HS-5 (cell line): ENCODE measurements around the gene GP1BA.

Experiments used
- DNase-seq: peaks from one replicate; pipeline ENCODE4 v3.0.0-alpha.2; 2012; ENCODE audit warnings: low read depth

GP1BA gene

GRCh38 chr17:4931963-4932362 lies at the start of gene GP1BA:
TSS of gene GP1BA (plus strand) at chr17:4932277. CDS start at chr17:4932605, 328 bp downstream.
- no peak for DNase-seq

- DNase-seq, result no peak
Observed at GRCh38 chr17:4884489-4884888, 47.6 kb upstream of the GP1BA start.

GRCh38 chr17:4886830-4887229 lies 45.2 kb upstream of the GP1BA start:
- no peak for DNase-seq

DNA sequence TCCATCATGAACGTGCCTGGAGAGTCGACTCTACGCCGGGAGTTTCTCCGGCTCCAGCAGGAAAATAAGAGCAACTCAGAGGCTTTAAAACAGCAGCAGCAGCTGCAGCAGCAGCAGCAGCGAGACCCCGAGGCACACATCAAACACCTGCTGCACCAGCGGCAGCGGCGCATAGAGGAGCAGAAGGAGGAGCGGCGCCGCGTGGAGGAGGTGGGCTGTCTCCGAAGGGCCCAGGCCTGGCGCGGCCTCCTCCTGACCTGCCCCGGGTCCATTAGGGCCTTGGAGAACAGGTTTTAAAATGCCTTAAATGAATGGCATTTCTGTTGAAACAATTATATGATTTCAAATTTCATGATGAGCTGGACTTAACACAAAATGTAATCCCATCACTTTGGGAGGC lies 44.5 kb upstream of the GP1BA start:
- DNase-seq, result no peak

GRCh38 chr17:4891411-4892410 lies 40.4 kb upstream of the GP1BA start:
- DNase-seq, result no peak

DNA sequence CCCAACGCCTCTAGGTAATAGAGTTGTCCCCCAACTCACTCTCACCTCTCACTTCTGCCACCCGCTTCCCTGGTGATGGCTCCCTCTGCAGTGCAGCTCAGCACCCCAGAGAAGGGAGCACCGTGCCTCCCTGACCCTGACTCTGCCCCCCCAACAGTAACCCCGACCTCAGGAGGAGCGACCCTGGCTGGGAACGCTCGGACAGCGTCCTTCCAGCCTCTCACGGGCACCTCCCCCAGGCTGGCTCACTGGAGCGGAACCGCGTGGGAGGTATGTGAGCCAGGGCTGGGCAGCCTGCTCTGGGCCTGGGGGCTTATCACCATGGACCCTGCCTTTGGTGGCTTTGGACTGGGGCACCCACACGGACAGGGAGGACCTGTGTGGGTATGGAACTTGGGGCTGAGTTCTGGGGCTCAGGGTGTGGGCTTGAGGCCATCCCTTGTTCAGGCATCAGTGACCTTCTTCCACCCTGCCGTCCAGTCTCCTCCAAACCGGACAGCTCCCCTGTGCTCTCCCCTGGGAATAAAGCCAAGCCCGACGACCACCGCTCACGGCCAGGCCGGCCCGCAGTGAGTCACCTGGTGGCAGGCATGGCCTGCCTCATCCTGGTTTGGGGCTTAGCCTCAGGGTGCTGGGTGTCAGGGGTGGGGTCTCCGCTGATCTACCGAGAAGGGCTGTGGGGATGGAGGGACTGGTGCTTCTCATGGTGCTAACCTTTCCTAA lies 39.4 kb upstream of the GP1BA start:
- DNase-seq, result no peak

DNA sequence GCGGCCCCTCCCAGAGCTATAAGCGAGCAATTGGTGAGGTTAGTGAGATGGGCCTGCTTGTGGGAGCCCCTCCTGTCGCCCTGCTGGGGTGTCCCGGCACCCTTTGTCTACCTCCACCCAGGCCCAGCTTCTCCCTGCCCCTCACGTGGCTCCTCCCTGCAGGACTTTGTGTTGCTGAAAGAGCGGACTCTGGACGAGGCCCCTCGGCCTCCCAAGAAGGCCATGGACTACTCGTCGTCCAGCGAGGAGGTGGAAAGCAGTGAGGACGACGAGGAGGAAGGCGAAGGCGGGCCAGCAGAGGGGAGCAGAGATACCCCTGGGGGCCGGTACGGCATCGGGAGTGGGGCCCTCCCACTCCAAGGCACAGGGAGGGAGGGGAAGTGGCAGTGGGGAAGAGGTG lies 38.8 kb upstream of the GP1BA start:
- DNase-seq, result no peak

- no peak for DNase-seq
Observed at GRCh38 chr17:4893721-4894560, 38.1 kb upstream of the GP1BA start.

- DNase-seq, result no peak
Observed at GRCh38 chr17:4895121-4895520, 37.0 kb upstream of the GP1BA start.

DNA sequence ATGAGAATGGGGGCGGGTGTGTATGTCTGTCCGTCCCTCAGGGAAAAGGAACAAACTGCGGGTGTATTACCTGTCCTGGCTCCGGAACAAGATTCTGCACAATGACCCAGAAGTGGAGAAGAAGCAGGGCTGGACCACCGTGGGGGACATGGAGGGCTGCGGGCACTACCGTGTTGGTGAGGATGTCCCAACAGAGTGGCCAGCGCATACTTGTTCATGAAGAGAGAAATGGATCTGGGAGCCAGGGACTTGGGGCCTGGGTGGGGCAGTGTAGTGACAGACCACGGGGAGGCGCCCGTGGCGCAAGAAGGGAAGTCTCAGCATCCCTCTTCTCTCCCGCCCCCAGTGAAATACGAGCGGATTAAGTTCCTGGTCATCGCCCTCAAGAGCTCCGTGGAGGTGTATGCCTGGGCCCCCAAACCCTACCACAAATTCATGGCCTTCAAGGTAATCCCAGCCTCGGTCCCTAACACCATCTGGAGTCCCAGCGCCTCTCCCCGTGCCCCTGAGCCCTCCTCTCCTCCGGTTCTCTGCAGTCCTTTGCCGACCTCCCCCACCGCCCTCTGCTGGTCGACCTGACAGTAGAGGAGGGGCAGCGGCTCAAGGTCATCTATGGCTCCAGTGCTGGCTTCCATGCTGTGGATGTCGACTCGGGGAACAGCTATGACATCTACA lies 36.3 kb upstream of the GP1BA start:
- no peak for DNase-seq

DNA sequence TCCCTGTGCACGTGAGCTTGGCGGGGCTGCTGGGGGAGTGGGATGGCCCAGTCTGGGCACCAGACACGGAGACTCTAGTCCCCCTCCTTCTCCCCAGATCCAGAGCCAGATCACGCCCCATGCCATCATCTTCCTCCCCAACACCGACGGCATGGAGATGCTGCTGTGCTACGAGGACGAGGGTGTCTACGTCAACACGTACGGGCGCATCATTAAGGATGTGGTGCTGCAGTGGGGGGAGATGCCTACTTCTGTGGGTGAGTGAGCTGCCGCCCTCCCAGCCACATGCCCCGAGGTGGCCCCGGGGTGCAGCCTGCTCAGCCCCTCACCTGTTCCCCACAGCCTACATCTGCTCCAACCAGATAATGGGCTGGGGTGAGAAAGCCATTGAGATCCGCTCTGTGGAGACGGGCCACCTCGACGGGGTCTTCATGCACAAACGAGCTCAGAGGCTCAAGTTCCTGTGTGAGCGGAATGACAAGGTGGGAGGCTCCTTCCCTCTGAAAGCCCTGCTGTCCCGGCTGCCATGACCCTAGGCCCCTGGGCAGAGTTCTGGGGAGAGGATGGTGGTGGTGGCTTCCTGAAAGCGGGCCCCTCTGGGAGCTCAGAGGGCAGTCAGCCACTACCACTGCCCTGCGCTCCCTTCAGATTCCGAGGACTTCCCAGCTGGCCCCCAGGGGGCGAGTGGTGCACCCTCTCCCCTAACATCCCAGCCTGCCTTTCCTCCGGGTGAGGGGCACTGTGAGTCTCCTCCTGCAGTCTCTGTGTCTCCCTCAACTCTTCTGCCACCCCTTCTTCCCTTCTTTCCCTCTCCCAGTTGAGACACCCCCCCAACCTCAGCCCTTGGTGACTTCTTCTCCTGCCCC lies 35.5 kb upstream of the GP1BA start:
- no peak for DNase-seq

DNA sequence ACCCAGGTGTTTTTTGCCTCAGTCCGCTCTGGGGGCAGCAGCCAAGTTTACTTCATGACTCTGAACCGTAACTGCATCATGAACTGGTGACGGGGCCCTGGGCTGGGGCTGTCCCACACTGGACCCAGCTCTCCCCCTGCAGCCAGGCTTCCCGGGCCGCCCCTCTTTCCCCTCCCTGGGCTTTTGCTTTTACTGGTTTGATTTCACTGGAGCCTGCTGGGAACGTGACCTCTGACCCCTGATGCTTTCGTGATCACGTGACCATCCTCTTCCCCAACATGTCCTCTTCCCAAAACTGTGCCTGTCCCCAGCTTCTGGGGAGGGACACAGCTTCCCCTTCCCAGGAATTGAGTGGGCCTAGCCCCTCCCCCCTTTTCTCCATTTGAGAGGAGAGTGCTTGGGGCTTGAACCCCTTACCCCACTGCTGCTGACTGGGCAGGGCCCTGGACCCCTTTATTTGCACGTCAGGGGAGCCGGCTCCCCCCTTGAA lies 34.8 kb upstream of the GP1BA start:
- DNase-seq, result no peak

GRCh38 chr17:4897785-4898184 lies 34.3 kb upstream of the GP1BA start:
- no peak for DNase-seq

DNA sequence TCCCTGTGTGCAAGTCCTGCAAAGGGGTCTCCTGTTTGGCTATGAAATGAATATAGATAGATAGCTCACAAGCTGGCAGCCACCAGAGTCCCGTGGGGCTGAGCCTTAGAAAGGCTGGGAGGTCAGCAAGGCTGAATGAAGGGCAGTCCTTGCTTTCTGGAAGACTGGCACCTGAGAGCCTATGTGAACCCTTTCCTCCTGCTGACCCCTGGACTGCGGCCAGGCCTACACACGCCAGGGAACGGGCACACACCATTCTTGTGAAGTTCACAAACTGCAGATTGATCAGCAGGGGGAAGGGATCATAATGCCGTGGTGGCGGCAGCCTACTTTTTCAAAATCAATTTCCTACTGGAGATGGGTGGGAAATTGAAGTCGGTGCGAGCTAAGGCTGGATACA lies 33.7 kb upstream of the GP1BA start:
- DNase-seq, result no peak

DNA sequence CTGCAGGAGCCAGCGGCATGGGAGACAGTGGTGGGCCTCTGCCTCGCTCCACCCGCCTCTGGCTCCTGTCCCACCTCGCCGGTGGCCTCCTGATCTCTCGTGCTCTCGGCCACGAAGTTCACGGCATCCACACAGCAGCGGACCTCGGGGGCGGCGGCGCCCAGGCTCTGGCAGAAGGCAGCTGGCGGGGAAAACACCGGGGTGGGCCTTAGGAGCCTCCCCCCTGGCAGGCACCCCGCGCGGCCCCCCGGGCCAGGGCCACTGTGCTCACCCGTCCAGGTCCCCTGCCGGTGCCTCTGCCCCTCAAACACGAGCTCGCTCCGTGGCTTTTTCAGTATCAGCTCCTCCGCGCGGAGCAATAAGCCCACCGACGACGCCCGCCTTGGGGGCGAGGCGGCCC lies 33.1 kb upstream of the GP1BA start:
- DNase-seq, result no peak

DNA sequence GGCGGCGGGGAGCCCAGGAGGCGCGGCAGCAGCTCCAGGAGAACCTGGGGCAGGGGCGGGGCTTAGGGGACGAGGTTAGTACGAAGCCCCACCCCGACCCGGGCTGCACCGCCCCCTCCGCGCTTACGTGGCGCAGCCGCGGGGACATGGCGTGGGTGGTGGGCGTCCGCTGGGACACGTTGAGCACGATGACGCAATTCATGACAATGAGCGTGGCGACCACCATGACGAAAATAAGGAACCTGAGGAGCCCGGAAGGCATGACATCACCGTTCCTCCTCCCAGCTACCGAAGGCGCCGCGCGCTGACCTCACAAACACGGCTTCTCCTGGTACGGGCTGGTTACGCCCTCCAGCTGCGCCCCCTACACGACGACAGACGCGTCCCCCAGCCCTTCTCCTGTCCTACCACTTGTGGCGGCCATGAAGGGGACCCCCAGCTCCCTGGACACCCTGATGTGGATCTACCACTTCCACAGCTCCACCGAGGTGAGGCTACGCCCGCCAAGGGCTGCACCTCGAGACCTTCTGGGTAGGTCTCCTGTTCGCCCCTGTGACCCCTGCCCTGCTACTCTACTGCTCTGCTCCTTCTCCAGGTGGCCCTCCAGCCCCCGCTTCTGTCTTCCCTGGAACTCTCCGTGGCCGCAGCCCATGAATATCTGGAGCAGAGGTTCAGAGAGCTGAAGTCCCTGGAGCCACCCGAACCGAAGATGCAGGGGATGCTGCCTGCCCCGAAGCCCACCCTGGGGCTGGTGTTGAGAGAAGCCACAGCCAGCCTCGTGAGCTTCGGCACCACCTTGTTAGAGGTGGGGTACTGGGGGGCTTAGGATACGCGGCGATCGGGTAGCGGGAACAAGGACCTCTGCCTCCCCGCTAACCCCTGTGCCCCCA lies 32.5 kb upstream of the GP1BA start, which contains the start of gene C17orf107:
TSS of gene C17orf107 (plus strand) at position 196 of the 890 bp plus-strand sequence. CDS start at position 423, 227 bp downstream.
- no peak for DNase-seq

DNA sequence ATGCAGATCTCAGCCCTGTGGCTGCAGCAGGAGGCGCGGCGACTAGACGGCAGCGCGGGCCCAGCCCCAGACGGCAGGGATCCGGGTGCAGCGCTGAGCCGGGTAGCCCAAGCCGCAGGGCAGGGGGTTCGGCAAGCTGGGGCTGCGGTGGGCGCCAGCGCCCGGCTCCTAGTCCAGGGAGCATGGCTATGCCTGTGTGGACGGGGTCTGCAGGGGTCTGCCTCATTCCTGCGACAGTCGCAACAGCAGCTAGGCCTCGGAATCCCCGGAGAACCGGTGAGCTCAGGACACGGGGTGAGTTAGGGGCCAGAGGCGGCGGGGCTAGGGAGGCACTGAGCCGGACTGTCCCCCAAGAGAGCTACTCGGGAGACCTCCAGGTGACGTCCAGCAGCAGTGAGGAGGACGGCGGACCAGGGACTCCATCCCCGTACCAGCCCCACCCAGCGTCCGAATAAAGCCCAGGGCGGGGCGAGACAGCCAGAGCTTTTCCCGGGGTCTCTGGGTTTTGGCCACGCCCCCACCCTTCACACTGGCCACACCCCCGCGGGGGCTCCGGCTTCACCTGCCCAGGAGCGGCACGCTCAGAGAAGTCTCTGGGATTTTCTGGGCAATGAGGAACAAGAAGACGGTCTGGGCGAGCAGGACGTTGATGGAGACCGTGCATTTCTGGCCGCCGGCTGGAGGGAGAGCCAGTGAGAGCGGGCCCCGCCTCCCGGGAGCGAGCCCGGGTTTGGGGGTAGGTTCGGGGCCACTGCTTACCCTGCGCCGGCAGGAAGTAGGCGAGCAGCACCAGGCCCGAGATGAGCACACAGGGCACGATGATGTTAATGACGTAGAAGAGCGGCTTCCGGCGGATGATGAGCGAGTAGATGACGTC lies 31.6 kb upstream of the GP1BA start:
- no peak for DNase-seq

- DNase-seq, result no peak
Observed at GRCh38 chr17:4901108-4901647, 30.9 kb upstream of the GP1BA start.
